ENCODE measurements around the gene RIT1. TPM values are rescaled to one million over a fixed set of nuclear protein-coding genes. Genes with fewer than 3 reads are reported as not detected.

RIT1 gene
- total RNA-seq, 3 donors from 2014 or later, result 21.8 to 29.7 (median 23.5) TPM

DNA sequence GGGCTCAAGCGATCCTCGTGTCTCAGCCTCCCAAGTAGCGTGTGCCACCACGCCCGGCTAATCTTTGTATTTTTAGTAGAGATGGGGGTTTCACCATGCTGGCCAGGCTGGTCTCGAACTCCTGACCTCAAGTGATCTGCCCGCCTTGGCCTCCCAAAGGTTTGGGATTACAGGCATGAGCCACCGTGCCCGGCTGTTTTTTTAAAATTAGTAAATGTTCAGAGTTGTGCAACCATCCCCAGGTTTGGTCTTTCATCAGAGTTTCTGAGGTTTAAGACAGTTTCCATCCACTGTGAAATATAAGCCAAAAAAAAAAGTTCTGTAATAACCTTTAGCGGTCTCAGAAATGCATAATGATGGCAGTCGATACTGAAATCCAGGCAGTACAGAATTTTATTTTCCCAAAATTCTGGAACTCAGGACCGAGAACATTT is 52.3 kb downstream of the RIT1 start:
- H3K36me3 ChIP-seq (ENCODE audit: low read depth), result peaks cover 3% of the 10 kb centered on the region
- intact Hi-C loops (cut with DNase I, micrococcal nuclease), result no loop called here
- ATAC-seq (no peak), DNase-seq (peak in 2 of 3 donors; percentile 23 to 43)
- peaks cover 25% of the 10 kb centered on the region for H3K4me1 ChIP-seq (ENCODE audit: low read depth)
- H3K4me3 ChIP-seq, result no peak overlapping the region
- H3K9me3 ChIP-seq, result no peaks in the 10 kb centered on the region
- no peak for TF ChIP-seq CTCF (IDR thresholded peaks at IDR 0.05)

DNA sequence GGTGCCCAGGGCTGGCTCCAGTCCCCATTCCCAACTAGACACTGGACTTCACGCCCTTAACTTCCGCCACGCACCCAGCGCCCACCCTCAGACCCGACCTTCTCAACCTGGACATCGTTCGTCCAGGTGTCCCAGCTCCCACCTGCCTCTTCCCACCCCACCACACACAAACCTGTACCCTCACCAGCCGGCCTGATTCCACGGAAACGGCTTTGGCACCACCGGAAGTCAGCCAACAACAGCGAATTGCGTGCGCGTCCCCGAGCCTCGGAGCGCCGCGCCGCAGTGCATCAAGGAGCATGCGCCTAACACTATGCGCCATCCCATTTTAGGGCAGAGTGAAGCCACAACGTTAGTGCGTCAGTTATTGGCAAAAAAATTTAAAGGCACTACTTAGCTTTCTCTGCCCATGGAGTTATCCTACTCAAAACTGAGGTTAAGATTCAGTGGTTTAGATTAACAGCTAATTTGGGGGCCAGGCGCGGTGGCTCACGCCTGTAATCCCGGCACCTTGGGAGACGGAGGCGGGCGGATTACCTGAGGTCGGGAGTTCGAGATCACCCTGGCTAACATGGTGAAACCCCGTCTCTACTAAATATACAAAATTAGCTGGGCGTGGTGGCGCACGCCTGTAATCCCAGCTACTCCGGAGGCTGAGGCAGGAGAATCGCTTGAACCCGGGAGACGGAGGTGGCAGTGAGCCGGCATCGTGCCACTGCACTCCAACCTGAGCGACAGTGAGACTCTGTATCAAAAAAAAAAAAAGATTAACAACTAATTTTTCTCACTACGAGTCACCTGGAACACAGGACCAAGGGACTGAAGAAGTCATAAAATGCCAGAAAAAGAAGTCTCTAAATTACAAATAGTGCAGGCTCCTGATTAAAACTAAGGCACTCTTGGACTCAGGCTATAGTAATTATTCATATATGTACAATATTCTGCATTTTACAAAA is 53.9 kb downstream of the RIT1 start, which contains the start of gene GON4L:
TSS of gene GON4L (minus strand) at position 240 of the 956 bp plus-strand sequence. CDS start 3,434 bp downstream, outside the sequence.
- Histone ChIP-seq H3K36me3 (ENCODE audit: low read depth) (peaks cover 3% of the 10 kb centered on the region), H3K4me3 (peak within 1 kb of the TSS; percentile 59), H3K9me3 (no peaks in the 10 kb centered on the region), H3K4me1 (ENCODE audit: low read depth) (peaks cover 25% of the 10 kb centered on the region)
- TF ChIP-seq CTCF (IDR thresholded peaks at IDR 0.05), result no peak
- peak; percentile 91 for ATAC-seq
- intact Hi-C loops (cut with DNase I, micrococcal nuclease), result no loop called here
- peak; percentile 92 to 93 (median 92) for DNase-seq

DNA sequence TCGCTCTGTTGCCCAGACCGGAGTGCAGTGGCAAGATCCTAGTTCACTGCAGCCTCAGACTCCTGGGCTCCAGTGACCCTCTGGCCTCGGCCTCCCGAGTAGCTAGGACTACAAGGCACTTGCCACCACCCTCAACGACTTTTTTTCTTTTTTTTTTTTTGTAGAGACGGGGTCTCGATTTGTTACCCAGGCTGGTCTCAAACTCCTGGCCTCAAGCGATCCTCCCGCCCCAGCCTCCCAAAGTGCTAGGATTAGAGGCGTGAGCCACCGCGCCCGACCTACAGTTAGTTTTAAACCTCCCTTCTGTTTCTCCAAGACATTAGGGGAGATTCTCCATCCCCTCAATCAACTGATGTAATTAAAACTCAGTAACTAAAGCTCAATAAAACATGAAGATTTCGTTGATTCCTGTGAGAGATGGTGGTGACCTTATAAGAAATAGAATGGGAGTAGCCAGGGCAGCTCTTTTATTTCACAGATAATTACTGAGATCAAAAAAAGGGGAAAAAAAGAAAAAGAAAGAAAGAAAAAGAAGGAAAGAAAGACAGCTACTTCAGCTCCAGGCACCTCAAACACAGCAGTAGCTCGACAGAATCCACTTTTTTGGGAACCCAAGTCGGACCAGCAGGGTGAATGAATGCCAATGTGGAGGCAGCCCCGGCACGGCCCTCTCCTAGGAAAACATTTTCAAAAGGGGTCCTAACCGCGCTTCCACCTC is 54.7 kb downstream of the RIT1 start:
- TF ChIP-seq CTCF (IDR thresholded peaks at IDR 0.05), result no peak
- ATAC-seq (no peak), DNase-seq (no peak)
- H3K36me3 ChIP-seq (ENCODE audit: low read depth), result peaks cover 3% of the 10 kb centered on the region
- intact Hi-C loops (cut with DNase I, micrococcal nuclease), result no loop called here
- peaks cover 25% of the 10 kb centered on the region for H3K4me1 ChIP-seq (ENCODE audit: low read depth)
- H3K9me3 ChIP-seq, result no peaks in the 10 kb centered on the region
- H3K4me3 ChIP-seq, result peak overlapping the region; percentile 59

- no peak overlapping the region for H3K4me3 ChIP-seq
- ATAC-seq (no peak), DNase-seq (no peak)
- H3K4me1 ChIP-seq (ENCODE audit: low read depth), result no peaks in the 10 kb centered on the region
- no peaks in the 10 kb centered on the region for H3K9me3 ChIP-seq
- no peak for TF ChIP-seq CTCF (IDR thresholded peaks at IDR 0.05)
- intact Hi-C loops (cut with DNase I, micrococcal nuclease), result no loop called here
- no peaks in the 10 kb centered on the region for H3K36me3 ChIP-seq (ENCODE audit: low read depth)
Measured at GRCh38 chr1:155850345-155850744, 60.8 kb downstream of the RIT1 start.

DNA sequence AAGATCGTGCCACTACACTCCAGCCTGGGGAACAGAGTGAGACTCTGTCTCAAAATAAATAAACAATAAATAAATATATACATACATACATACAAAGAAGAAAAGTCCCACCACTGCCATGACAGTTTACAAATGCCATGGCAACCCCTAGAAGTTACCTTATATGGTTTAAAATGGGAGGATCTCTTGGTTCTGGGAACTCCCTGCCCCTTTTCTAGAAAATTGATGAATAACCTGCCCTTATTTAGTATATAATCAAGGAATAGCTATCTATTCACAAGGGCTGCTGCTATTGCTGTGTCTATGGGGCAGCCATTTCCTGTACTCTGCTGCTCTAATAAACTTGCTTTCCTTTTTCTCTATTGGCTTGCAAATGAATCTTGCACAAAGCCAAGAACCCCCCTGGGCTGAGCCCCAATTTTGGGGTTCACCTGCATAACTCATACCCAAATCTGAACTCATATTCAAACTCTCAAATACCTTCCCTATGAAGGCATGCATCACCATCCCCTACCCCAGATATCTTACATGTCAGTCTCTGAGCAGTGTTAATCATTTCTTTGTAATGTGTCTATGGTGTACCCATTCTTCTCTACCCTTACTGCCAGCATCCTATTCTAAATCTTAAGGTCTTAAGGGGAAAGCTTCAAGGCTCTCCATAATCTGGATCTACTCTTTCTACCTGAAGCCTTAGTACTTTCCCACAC is 63.2 kb downstream of the RIT1 start:
- no peak for TF ChIP-seq CTCF (IDR thresholded peaks at IDR 0.05)
- Histone ChIP-seq H3K4me1 (ENCODE audit: low read depth) (no peaks in the 10 kb centered on the region), H3K4me3 (no peak overlapping the region), H3K36me3 (ENCODE audit: low read depth) (no peaks in the 10 kb centered on the region), H3K9me3 (no peaks in the 10 kb centered on the region)
- intact Hi-C loops (cut with DNase I, micrococcal nuclease), result no loop called here
- no peak for DNase-seq
- ATAC-seq, result no peak

Data from mucosa of descending colon (tissue), 3 donors.